Stimulated activated CD8-positive, alpha-beta memory T cell treated with anti-CD3 and anti-CD28 coated beads, Interleukin-2, amount 100 ng/mL, for 48 hours (primary cell): ENCODE measurements around the gene PEA15.
A peak's percentile ranks its signal among the peaks of the same experiment; 100 is the strongest.

ENCODE experiments used
- DNase-seq, 2 donors: peaks; one replicate each; pipeline ENCODE4 v3.0.0-alpha.2; 2020; ENCODE audit warnings: low read depth in 2 of 2

Gene PEA15, protein sequence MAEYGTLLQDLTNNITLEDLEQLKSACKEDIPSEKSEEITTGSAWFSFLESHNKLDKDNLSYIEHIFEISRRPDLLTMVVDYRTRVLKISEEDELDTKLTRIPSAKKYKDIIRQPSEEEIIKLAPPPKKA

GRCh38 chr1:160205242-160206035 is at the start of gene PEA15:
Gene PEA15 (plus strand): TSS chr1:160205384. CDS start chr1:160211545, 6,161 bp downstream.
- peak; percentile 60 to 64 for DNase-seq

DNA sequence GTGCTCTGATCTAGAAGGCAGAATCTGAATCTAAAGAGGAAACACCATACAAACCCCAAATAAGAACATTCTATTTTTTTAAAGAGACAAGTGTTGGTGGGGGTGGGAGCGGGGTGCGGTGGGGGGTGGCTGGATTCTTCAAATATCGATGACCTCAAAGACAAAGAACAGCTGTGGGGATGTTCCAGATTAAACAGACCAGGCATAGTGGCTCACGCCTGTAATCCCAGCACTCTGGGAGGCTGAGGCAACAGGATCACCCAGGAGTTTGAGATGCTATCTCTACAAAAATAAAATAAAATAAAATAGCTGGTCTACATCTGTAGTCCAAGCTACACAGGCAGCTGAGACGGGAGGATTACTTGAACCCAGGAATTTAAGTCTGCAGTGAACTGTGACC is 48.8 kb upstream of the PEA15 start:
- no peak for DNase-seq

DNA sequence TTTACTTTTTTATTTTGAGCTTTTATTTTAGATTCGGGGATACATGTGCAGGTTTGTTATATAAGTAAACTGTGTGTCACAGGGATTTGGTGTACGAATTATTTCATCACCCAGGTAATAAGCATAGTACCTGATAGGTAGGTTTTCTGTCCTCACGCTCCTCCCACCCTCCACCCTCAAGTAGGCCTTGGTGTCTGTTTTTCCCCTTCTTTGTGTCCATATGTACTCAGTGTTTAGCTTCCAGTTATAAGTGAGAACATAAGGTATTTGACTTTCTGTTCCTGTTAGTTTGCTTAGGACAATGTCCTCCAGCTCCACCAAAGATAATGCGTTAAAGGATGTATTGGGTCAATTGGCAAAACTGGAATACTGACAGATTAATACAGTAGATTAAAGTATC is 48.0 kb upstream of the PEA15 start:
- no peak for DNase-seq

GRCh38 chr1:160158031-160158430 is 47.2 kb upstream of the PEA15 start:
- DNase-seq, result no peak

- DNase-seq, result no peak
Measured at GRCh38 chr1:160158534-160158933, 46.6 kb upstream of the PEA15 start.

- no peak for DNase-seq
Measured at GRCh38 chr1:160159846-160160245, 45.3 kb upstream of the PEA15 start.

GRCh38 chr1:160161965-160162705 is 43.0 kb upstream of the PEA15 start:
- DNase-seq, result no peak

DNA sequence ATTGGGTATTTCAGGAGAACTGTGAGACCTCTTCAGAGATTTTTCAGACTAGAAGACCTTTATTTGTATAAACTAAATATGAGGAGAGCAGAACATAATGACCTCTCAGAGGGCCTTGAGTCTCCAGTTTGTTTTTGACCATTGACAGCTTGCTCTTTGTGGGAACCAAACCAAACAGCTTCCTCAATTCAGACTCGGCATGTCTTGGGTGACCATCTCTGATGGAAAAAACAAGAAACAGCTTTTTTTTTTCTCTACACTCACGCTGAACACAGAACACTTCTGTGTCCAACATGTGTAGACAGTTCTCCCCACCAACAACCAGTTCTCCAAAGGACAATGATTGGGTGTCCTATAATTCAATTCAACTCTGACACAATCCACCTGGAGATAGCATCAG is 42.3 kb upstream of the PEA15 start:
- no peak for DNase-seq

DNA sequence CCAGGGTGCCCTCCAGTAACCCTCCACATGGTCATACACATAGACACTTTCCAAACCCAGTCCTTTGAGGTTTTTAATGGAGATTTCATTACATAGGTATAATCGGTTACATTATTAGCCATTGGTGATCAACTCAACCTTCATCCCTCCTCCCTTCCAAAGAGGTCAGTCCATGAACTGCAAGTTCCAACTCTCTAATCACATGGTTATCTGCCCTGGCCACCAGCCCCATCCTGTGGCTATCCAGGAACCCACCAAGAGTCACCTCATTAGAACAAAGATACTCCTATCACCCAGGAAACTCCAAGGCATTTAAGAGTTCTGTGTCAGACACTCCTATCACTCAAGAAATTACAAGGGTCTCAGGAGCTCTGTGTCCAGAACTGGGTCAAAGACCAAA is 41.6 kb upstream of the PEA15 start:
- DNase-seq, result no peak

- no peak for DNase-seq
Measured at GRCh38 chr1:160164121-160164520, 41.1 kb upstream of the PEA15 start.

- DNase-seq, result no peak
Measured at GRCh38 chr1:160166166-160166868, 38.9 kb upstream of the PEA15 start.

- no peak for DNase-seq
Measured at GRCh38 chr1:160167056-160167455, 38.1 kb upstream of the PEA15 start.

DNA sequence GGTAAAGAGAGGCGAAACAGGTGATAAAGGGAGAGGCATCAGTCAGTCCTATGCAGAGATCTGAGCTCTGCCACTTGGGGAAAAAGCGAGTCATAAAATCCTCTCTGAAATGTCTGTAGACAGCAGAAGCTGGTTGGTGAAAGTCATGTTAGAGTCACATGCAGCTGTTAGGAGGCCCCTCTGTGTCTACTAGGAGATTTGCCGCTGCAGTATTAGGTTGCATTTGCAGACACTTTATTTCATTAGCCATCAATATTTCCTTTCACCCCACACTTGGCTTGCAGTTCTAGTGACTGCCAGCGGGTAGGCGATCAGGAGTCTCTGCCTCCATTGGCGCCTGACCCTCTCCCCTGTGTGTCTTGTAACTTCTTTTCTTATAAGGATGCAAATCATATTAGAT is 37.6 kb upstream of the PEA15 start:
- DNase-seq, result no peak

- no peak for DNase-seq
Measured at GRCh38 chr1:160168016-160168415, 37.2 kb upstream of the PEA15 start.

GRCh38 chr1:160168609-160169369 is 36.4 kb upstream of the PEA15 start:
- no peak for DNase-seq

- peak in 1 of 2 donors; percentile 23 for DNase-seq
Measured at GRCh38 chr1:160169553-160170399, 35.4 kb upstream of the PEA15 start.

DNA sequence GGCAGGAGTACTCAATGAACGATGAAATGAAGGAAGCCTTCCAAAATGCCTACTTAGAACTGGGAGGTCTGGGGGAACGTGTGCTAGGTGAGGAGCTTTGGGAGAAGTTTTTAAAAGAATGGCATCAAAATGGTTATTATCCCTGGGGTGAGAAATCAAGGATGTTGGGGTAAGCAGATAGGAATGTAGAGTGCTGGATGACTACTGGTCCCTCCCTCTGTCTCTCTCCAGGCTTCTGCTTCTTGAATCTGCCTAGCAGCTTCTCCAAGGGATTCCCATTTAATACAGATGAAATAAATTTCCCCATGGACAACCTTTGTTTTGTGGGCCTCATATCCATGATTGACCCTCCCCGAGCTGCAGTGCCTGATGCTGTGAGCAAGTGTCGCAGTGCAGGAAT is 33.8 kb upstream of the PEA15 start:
- no peak for DNase-seq

GRCh38 chr1:160171980-160172379 is 33.2 kb upstream of the PEA15 start:
- no peak for DNase-seq

DNA sequence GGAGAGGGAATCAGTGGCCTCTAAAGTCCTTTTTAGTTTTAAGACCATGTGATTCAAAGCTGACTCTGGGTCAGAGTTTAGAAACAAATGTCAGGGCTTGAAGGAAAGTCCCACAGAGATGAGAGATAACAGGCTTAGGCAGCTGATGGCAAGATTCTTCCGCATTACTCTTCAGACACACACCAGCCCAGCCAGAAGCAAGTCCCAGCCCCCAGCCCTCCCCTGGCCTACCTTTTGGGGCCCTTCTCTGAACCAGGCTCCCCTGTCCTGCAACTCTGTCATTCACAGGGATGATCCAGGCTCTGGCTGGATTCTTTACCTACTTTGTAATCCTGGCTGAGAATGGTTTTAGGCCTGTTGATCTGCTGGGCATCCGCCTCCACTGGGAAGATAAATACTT is 28.0 kb upstream of the PEA15 start:
- no peak for DNase-seq

GRCh38 chr1:160177667-160178066 is 27.5 kb upstream of the PEA15 start:
- no peak for DNase-seq

DNA sequence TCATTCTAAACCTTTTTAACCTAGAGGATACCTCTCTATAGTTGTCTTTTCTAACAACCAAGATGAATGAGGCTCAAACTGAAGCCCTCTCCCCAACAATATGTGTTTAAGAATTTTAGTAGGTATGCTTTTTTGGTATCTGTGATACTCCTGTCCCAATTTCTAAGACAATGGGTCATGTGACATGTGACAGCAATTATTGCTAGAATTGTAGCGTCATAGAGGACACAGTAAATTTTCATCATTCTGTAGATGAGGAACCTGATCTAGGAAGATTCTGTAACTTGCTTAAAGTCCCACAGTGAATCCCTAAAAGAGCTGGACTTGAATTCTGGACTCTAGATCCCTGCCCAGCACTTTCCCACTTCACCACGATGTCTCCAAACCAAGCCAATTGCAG is 26.5 kb upstream of the PEA15 start:
- DNase-seq, result no peak
